ENCODE results near the gene SPTAN1. TPM values are rescaled to one million over a fixed set of nuclear protein-coding genes. Genes with fewer than 3 reads are reported as not detected.

SPTAN1 gene
- total RNA-seq, 1 experiment from 2014 or later: 116 TPM

- DNase-seq (ENCODE audit: low read depth): no peak
These were observed 79.7 kb downstream of the SPTAN1 start for GRCh38 chr9:128632066-128632465.

- no peak for DNase-seq (ENCODE audit: low read depth)
These were observed 80.1 kb downstream of the SPTAN1 start for GRCh38 chr9:128632486-128632885.

GRCh38 chr9:128633057-128633456 is 80.7 kb downstream of the SPTAN1 start:
- DNase-seq (ENCODE audit: low read depth): no peak

GRCh38 chr9:128633601-128634000 is 81.2 kb downstream of the SPTAN1 start:
- DNase-seq (ENCODE audit: low read depth): no peak

- DNase-seq (ENCODE audit: low read depth): no peak
These were observed 81.7 kb downstream of the SPTAN1 start for GRCh38 chr9:128634111-128634510.

GRCh38 chr9:128634651-128635262 is 82.4 kb downstream of the SPTAN1 start:
- no peak for DNase-seq (ENCODE audit: low read depth)

GRCh38 chr9:128635266-128636023 is 83.1 kb downstream of the SPTAN1 start:
- DNase-seq (ENCODE audit: low read depth): peak; percentile 94

- DNase-seq (ENCODE audit: low read depth): no peak
These were observed 83.6 kb downstream of the SPTAN1 start for GRCh38 chr9:128636024-128636390.

GRCh38 chr9:128636556-128637530 is 84.5 kb downstream of the SPTAN1 start:
- peak; percentile 34 for DNase-seq (ENCODE audit: low read depth)

- DNase-seq (ENCODE audit: low read depth): peak; percentile 71
These were observed 85.3 kb downstream of the SPTAN1 start for GRCh38 chr9:128637656-128638055.

- DNase-seq (ENCODE audit: low read depth): no peak
These were observed 86.2 kb downstream of the SPTAN1 start for GRCh38 chr9:128638580-128638979.

- DNase-seq (ENCODE audit: low read depth): no peak
These were observed 88.2 kb downstream of the SPTAN1 start for GRCh38 chr9:128640603-128641002.

- DNase-seq (ENCODE audit: low read depth): no peak
These were observed 90.4 kb downstream of the SPTAN1 start for GRCh38 chr9:128642675-128643245.

GRCh38 chr9:128643519-128644300 is 91.3 kb downstream of the SPTAN1 start:
- DNase-seq (ENCODE audit: low read depth): no peak

- DNase-seq (ENCODE audit: low read depth): peak; percentile 41
These were observed 95.8 kb downstream of the SPTAN1 start for GRCh38 chr9:128648206-128648605.

- no peak for DNase-seq (ENCODE audit: low read depth)
These were observed 99.4 kb downstream of the SPTAN1 start for GRCh38 chr9:128651798-128652197.

GRCh38 chr9:128653908-128654307 is 101.5 kb downstream of the SPTAN1 start:
- no peak for DNase-seq (ENCODE audit: low read depth)

- no peak for DNase-seq (ENCODE audit: low read depth)
These were observed 102.1 kb downstream of the SPTAN1 start for GRCh38 chr9:128654481-128654880.

GRCh38 chr9:128656416-128657343 is 104.3 kb downstream of the SPTAN1 start, which contains the start of gene DYNC2I2:
TSS of gene DYNC2I2 (minus strand) at chr9:128656847. CDS start at chr9:128656726, 121 bp downstream.
- peak; percentile 90 for DNase-seq (ENCODE audit: low read depth)

GRCh38 chr9:128657344-128657704 is 104.9 kb downstream of the SPTAN1 start:
- DNase-seq (ENCODE audit: low read depth): no peak
